Ascending aorta (tissue), 2 donors: Measurements from ENCODE around the gene ZNF157. TPM values are rescaled to one million over a fixed set of nuclear protein-coding genes. Genes with fewer than 3 reads are reported as not detected.

Source experiments
- DNase-seq, 2 donors: peaks; one replicate each; pipeline ENCODE4 v3.0.0-alpha.2; 2019; ENCODE audit warnings: low spot score in 2 of 2
- H3K27ac ChIP-seq, 2 donors: fragments of 200-600 bp; sonication (generic); one replicate each; pipeline ENCODE4 v1.5.1; 2016 to 2017; ENCODE audit warnings: mild to moderate bottlenecking in 1 of 2
- H3K27me3 ChIP-seq: fragments of 200-600 bp; sonication (generic); one replicate; pipeline ENCODE4 v1.5.1; 2017
- H3K36me3 ChIP-seq, 2 donors: fragments of 200-600 bp; sonication (generic); one replicate each; pipeline ENCODE4 v1.5.1; 2016
- H3K4me1 ChIP-seq, 2 donors: fragments of 200-600 bp; sonication (generic); one replicate each; pipeline ENCODE4 v1.5.1; 2016 to 2017; ENCODE audit warnings: mild to moderate bottlenecking in 1 of 2
- H3K4me3 ChIP-seq, 2 donors: fragments of 200-600 bp; sonication (generic); one replicate each; pipeline ENCODE4 v1.5.1; 2016 to 2017; ENCODE audit warnings: mild to moderate bottlenecking in 1 of 2
- H3K9me3 ChIP-seq, 2 donors: fragments of 200-600 bp; sonication (generic); one replicate each; pipeline ENCODE4 v1.5.1; 2016
- intact Hi-C: fragments of 100-400 bp; cut with DNase I; formaldehyde crosslinking; loops from one replicate; pipeline ENCODE4 v1.15.1; 2023
- total RNA-seq: library from RNA; depleted of rRNA; stranded (reverse); fragments of >200 nt; gene quantifications from one replicate; pipeline ENCODE4 v1.1.0, GENCODE V29; 2016
- TF ChIP-seq, protein P1 (sequence below), 3 experiments: fragments of 200-600 bp in 2 of 3; fragments of 450-650 bp in 1 of 3; sonication (generic) in 2 of 3; IDR thresholded peaks; one replicate each; pipeline ENCODE4 v1.5.1; 2016 to 2019; ENCODE audit warnings: antibody characterized with exemption in 3 of 3, mild to moderate bottlenecking in 1 of 3, moderate library complexity in 1 of 3

Gene ZNF157
- total RNA-seq, 1 donor from 2014 or later, result not detected

GRCh38 chrX:47447607-47448006, 77.2 kb downstream of the ZNF157 start:
- Histone ChIP-seq H3K36me3 (peaks cover 26 to 41% of the 10 kb centered on the region in 2 donors), H3K9me3 (peaks cover 10 to 57% of the 10 kb centered on the region in 2 donors)
- intact Hi-C loops, result no loop called here

GRCh38 chrX:47448165-47448806, 77.9 kb downstream of the ZNF157 start:
- H3K4me1 ChIP-seq, result no peaks in the 10 kb centered on the region
- no peak overlapping the region for H3K4me3 ChIP-seq
- no peaks in the 10 kb centered on the region for H3K27me3 ChIP-seq
- H3K27ac ChIP-seq, result no peak overlapping the region
- H3K9me3 ChIP-seq, result peaks cover 10 to 55% of the 10 kb centered on the region in 2 donors
- peaks cover 26 to 48% of the 10 kb centered on the region in 2 donors for H3K36me3 ChIP-seq
- TF ChIP-seq, protein P1, sequence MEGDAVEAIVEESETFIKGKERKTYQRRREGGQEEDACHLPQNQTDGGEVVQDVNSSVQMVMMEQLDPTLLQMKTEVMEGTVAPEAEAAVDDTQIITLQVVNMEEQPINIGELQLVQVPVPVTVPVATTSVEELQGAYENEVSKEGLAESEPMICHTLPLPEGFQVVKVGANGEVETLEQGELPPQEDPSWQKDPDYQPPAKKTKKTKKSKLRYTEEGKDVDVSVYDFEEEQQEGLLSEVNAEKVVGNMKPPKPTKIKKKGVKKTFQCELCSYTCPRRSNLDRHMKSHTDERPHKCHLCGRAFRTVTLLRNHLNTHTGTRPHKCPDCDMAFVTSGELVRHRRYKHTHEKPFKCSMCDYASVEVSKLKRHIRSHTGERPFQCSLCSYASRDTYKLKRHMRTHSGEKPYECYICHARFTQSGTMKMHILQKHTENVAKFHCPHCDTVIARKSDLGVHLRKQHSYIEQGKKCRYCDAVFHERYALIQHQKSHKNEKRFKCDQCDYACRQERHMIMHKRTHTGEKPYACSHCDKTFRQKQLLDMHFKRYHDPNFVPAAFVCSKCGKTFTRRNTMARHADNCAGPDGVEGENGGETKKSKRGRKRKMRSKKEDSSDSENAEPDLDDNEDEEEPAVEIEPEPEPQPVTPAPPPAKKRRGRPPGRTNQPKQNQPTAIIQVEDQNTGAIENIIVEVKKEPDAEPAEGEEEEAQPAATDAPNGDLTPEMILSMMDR (IDR thresholded peaks at IDR 0.05), result no peak
- no peak for DNase-seq
- intact Hi-C loops, result no loop called here

More at GRCh38 chrX:47447607-47448006, 77.2 kb downstream of the ZNF157 start:
- Histone ChIP-seq H3K4me1 (no peaks in the 10 kb centered on the region), H3K27ac (no peak overlapping the region), H3K4me3 (no peak overlapping the region), H3K27me3 (no peaks in the 10 kb centered on the region)
- no peak for DNase-seq
- TF ChIP-seq, protein P1 (IDR thresholded peaks at IDR 0.05), result no peak

DNA sequence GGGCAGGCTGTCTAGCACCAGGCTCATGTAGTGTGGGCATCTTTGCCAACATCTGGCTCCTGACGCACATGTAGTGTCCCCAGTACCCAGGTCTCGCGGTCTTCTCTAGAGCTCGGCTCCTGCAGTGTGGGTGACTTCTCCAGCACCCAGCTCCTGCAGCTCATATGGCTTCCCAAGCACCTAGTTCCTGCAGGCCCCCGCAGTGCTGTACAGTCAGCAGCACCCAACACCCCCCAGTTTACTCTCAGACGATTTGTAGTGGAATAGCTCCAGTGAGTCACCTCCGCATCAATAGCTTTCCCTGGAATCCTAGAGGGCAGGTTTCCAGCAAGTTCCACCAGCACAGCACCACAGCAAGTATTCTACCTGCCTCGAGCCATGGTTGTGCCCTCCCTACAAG, 81.7 kb downstream of the ZNF157 start:
- no peak for DNase-seq
- H3K27me3 ChIP-seq, result no peaks in the 10 kb centered on the region
- H3K4me3 ChIP-seq, result no peak overlapping the region
- peaks cover 36 to 67% of the 10 kb centered on the region in 2 donors for H3K36me3 ChIP-seq
- H3K27ac ChIP-seq, result no peak overlapping the region
- intact Hi-C loops, result no loop called here
- no peaks in the 10 kb centered on the region for H3K4me1 ChIP-seq
- TF ChIP-seq, protein P1 (IDR thresholded peaks at IDR 0.05), result no peak
- peaks cover 10 to 35% of the 10 kb centered on the region in 2 donors for H3K9me3 ChIP-seq

DNA sequence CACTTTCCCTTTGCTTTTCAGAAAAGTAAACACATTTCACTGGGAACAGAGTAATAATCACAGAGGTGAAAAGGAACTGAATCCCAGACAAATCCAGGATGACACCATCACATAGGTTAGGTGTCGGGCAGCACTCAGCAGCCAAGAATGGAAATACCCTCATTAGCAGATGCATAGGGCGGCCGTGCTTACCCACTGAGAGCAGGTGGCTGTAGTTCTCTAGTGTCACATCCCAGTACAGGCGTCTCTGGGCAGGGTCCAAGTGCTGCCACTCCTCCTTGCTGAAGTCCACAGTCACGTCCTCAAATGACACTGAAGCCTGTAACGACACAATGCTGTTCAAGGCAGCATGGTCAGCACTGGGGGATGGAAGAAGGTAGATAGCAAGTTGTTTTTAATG, 85.7 kb downstream of the ZNF157 start:
- intact Hi-C loops, result no loop called here
- Histone ChIP-seq H3K9me3 (no peaks in the 10 kb centered on the region), H3K4me1 (no peaks in the 10 kb centered on the region), H3K27ac (no peak overlapping the region), H3K27me3 (no peaks in the 10 kb centered on the region), H3K4me3 (no peak overlapping the region), H3K36me3 (peaks cover 10 to 36% of the 10 kb centered on the region in 2 donors)
- TF ChIP-seq, protein P1 (IDR thresholded peaks at IDR 0.05), result no peak
- no peak for DNase-seq

DNA sequence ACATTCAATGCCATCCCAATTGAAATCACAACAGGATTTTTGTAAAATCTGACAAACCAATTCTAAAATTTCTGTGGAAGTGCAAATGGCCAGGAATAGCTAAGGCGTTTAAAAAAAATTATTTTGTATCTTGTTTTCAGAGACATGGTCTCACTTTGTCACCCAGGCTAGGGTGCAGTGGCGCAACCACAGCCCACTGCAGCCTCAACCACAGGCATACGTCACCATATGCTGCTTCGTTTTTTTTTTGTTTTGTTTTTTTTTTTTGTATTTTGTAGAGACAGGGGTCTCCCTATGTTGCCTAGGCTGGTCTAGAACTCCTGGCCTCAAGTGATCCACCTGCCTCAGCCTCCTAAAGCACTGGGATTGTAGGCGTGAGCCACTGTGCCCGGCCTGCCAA, 88.2 kb downstream of the ZNF157 start:
- Histone ChIP-seq H3K4me3 (no peak overlapping the region), H3K27me3 (no peaks in the 10 kb centered on the region), H3K27ac (no peak overlapping the region), H3K4me1 (no peaks in the 10 kb centered on the region), H3K9me3 (no peaks in the 10 kb centered on the region), H3K36me3 (peaks cover 10 to 21% of the 10 kb centered on the region in 2 donors)
- intact Hi-C loops, result no loop called here
- no peak for DNase-seq
- TF ChIP-seq, protein P1 (IDR thresholded peaks at IDR 0.05), result no peak
